Thyroid gland (tissue), 4 donors: ENCODE measurements around the gene BANK1.

Experiments used
- POLR2A ChIP-seq, 2 donors: fragments of 450-650 bp; IDR thresholded peaks; one replicate each; pipeline ENCODE4 v1.6.1; 2017; ENCODE audit warnings: antibody characterized with exemption in 2 of 2, mild to moderate bottlenecking in 2 of 2, moderate library complexity in 1 of 2
- TF ChIP-seq, protein P1 (sequence below), 6 experiments: fragments of 200-600 bp in 3 of 6; fragments of 450-650 bp in 3 of 6; sonication (generic) in 3 of 6; IDR thresholded peaks; one replicate each; pipeline ENCODE4 v1.5.1; 2016 to 2019; ENCODE audit warnings: antibody characterized with exemption in 6 of 6, mild to moderate bottlenecking in 2 of 6, inconsistent platforms in 1 of 6, moderate library complexity in 1 of 6

- TF ChIP-seq, protein P1, sequence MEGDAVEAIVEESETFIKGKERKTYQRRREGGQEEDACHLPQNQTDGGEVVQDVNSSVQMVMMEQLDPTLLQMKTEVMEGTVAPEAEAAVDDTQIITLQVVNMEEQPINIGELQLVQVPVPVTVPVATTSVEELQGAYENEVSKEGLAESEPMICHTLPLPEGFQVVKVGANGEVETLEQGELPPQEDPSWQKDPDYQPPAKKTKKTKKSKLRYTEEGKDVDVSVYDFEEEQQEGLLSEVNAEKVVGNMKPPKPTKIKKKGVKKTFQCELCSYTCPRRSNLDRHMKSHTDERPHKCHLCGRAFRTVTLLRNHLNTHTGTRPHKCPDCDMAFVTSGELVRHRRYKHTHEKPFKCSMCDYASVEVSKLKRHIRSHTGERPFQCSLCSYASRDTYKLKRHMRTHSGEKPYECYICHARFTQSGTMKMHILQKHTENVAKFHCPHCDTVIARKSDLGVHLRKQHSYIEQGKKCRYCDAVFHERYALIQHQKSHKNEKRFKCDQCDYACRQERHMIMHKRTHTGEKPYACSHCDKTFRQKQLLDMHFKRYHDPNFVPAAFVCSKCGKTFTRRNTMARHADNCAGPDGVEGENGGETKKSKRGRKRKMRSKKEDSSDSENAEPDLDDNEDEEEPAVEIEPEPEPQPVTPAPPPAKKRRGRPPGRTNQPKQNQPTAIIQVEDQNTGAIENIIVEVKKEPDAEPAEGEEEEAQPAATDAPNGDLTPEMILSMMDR (IDR thresholded peaks at IDR 0.05), result no peak
- no peak for TF ChIP-seq POLR2A (IDR thresholded peaks at IDR 0.05)
Measured at GRCh38 chr4:102057122-102057521, 266.6 kb downstream of the BANK1 start.
